ENCODE data around the gene LNX1. TPM values are rescaled to one million over a fixed set of nuclear protein-coding genes. Genes with fewer than 3 reads are reported as not detected.

Gene LNX1
- total RNA-seq, 1 experiment from 2014 or later: 3.3 TPM

GRCh38 chr4:53583513-53583912 lies 7.8 kb downstream of the LNX1 start:
- RAD21 ChIA-PET (ENCODE audit: low non-redundant PET in 1 of 2, low total read pairs in 2 of 2, uncharacterized antibody in 2 of 2, unreplicated experiment in 2 of 2): no interaction called here
- H3K9ac ChIP-seq (ENCODE audit: low read length): no peak overlapping the region
- H3K79me2 ChIP-seq (ENCODE audit: insufficient read depth, low read length): no peaks in the 10 kb centered on the region
- CTCF ChIA-PET: no interaction called here
- no peaks in the 10 kb centered on the region for H4K20me1 ChIP-seq (ENCODE audit: insufficient read depth)
- H2AFZ ChIP-seq (ENCODE audit: low read depth, low read length, poor library complexity, severe bottlenecking): no peak overlapping the region
- H3K4me1 ChIP-seq (ENCODE audit: control insufficient read depth in 1 of 2, insufficient read depth in 2 of 2, low read length in 2 of 2): no peaks in the 10 kb centered on the region
- no peaks in the 10 kb centered on the region for H3K9me3 ChIP-seq (ENCODE audit: control insufficient read depth in 1 of 2, insufficient read depth in 1 of 2, low read depth in 1 of 2, low read length in 2 of 2)
- H3K27ac ChIP-seq (ENCODE audit: low read depth, low read length): no peak overlapping the region
- no peaks in the 10 kb centered on the region for H3K9me2 ChIP-seq (ENCODE audit: insufficient read depth)
- no peak overlapping the region for H3K4me2 ChIP-seq (ENCODE audit: low read length)
- no peak overlapping the region for H3K4me3 ChIP-seq (replicated peaks in 1 of 2; ENCODE audit: low read depth in 1 of 2, low read length in 2 of 2)
- POLR2A ChIA-PET: no interaction called here
- no peak for TF ChIP-seq ELF1 (IDR thresholded peaks at IDR 0.05; ENCODE audit: borderline replicate concordance, low read depth)
- no peak for TF ChIP-seq POLR2A (IDR thresholded peaks at IDR 0.05; ENCODE audit: borderline replicate concordance, extremely low read depth, insufficient read depth, insufficient read length)
- TF ChIP-seq CTCF (IDR thresholded peaks at IDR 0.05 in 2 of 3, conservative IDR thresholded peaks at IDR 0.05 in 1 of 3; ENCODE audit: borderline replicate concordance in 1 of 3, insufficient read depth in 1 of 3, low read depth in 2 of 3, low read length in 2 of 3): no peak
- no peak for TF ChIP-seq CBX3 (IDR thresholded peaks at IDR 0.05; ENCODE audit: low read depth)
- TF ChIP-seq JUND (IDR thresholded peaks at IDR 0.05): no peak
- no peak for TF ChIP-seq FOSL1 (IDR thresholded peaks at IDR 0.05; ENCODE audit: low read depth)
- no peak for TF ChIP-seq EZH2 (IDR thresholded peaks at IDR 0.05)
- H3K36me3 ChIP-seq (ENCODE audit: control insufficient read depth in 1 of 2, insufficient read depth in 2 of 2, low read length in 2 of 2): no peaks in the 10 kb centered on the region
- no peak for DNase-seq (ENCODE audit: low read depth, low spot score)
- BruUV-seq (replicated peaks): no TSS peak
- intact Hi-C loops (cut with micrococcal nuclease): no loop called here
- no peaks in the 10 kb centered on the region for H3K27me3 ChIP-seq (ENCODE audit: insufficient read depth, low read length)
- no peak for ATAC-seq

GRCh38 chr4:53582194-53582593 lies 9.1 kb downstream of the LNX1 start:
- H3K36me3 ChIP-seq (ENCODE audit: control insufficient read depth in 1 of 2, insufficient read depth in 2 of 2, low read length in 2 of 2): no peaks in the 10 kb centered on the region
- no peak overlapping the region for H3K4me2 ChIP-seq (ENCODE audit: low read length)
- no peaks in the 10 kb centered on the region for H3K79me2 ChIP-seq (ENCODE audit: insufficient read depth, low read length)
- H3K9me3 ChIP-seq (ENCODE audit: control insufficient read depth in 1 of 2, insufficient read depth in 1 of 2, low read depth in 1 of 2, low read length in 2 of 2): no peaks in the 10 kb centered on the region
- ATAC-seq (no peak), DNase-seq (ENCODE audit: low read depth, low spot score) (no peak)
- no peaks in the 10 kb centered on the region for H3K4me1 ChIP-seq (ENCODE audit: control insufficient read depth in 1 of 2, insufficient read depth in 2 of 2, low read length in 2 of 2)
- no peaks in the 10 kb centered on the region for H4K20me1 ChIP-seq (ENCODE audit: insufficient read depth)
- no TSS peak for BruUV-seq (replicated peaks)
- H3K27ac ChIP-seq (ENCODE audit: low read depth, low read length): no peak overlapping the region
- RAD21 ChIA-PET (ENCODE audit: low non-redundant PET in 1 of 2, low total read pairs in 2 of 2, uncharacterized antibody in 2 of 2, unreplicated experiment in 2 of 2): no interaction called here
- H3K9ac ChIP-seq (ENCODE audit: low read length): no peak overlapping the region
- no peak overlapping the region for H2AFZ ChIP-seq (ENCODE audit: low read depth, low read length, poor library complexity, severe bottlenecking)
- no peak overlapping the region for H3K4me3 ChIP-seq (replicated peaks in 1 of 2; ENCODE audit: low read depth in 1 of 2, low read length in 2 of 2)
- intact Hi-C loops (cut with micrococcal nuclease): no loop called here
- H3K27me3 ChIP-seq (ENCODE audit: insufficient read depth, low read length): no peaks in the 10 kb centered on the region
- POLR2A ChIA-PET: no interaction called here
- H3K9me2 ChIP-seq (ENCODE audit: insufficient read depth): no peaks in the 10 kb centered on the region
- CTCF ChIA-PET: no interaction called here
- TF ChIP-seq ZFX (IDR thresholded peaks at IDR 0.05): no peak
- TF ChIP-seq EGR1 (IDR thresholded peaks at IDR 0.05; ENCODE audit: low read depth): no peak
- no peak for TF ChIP-seq ZBTB33 (IDR thresholded peaks at IDR 0.05; ENCODE audit: extremely low read depth, insufficient replicate concordance, low read length)
- no peak for TF ChIP-seq YY1 (IDR thresholded peaks at IDR 0.05; ENCODE audit: extremely low read depth, insufficient replicate concordance, low read depth, low read length)
- no peak for TF ChIP-seq SIN3A (IDR thresholded peaks at IDR 0.05; ENCODE audit: low read depth)
- no peak for TF ChIP-seq ELF1 (IDR thresholded peaks at IDR 0.05; ENCODE audit: borderline replicate concordance, low read depth)
- no peak for TF ChIP-seq ZNF274 (IDR thresholded peaks at IDR 0.05; ENCODE audit: low read depth, low read length)
- TF ChIP-seq CBX3 (IDR thresholded peaks at IDR 0.05; ENCODE audit: low read depth): no peak
- TF ChIP-seq CTCF (IDR thresholded peaks at IDR 0.05 in 2 of 3, conservative IDR thresholded peaks at IDR 0.05 in 1 of 3; ENCODE audit: borderline replicate concordance in 1 of 3, insufficient read depth in 1 of 3, low read depth in 2 of 3, low read length in 2 of 3): no peak
- TF ChIP-seq MAX (IDR thresholded peaks at IDR 0.05): no peak
- TF ChIP-seq ATF3 (IDR thresholded peaks at IDR 0.05): no peak

Measured in HCT116 (cell line).